ENCODE results near the gene C1QA. TPM values are rescaled to one million over a fixed set of nuclear protein-coding genes. Genes with fewer than 3 reads are reported as not detected.

Gene C1QA
- total and polyA plus RNA-seq, 2 donors: 153 to 192 TPM

- 79% methylated on average over 7 of the region's 7 CpGs for WGBS
- no peaks in the 10 kb centered on the region for H3K4me1 ChIP-seq (ENCODE audit: control insufficient read depth in 2 of 2, insufficient read depth in 2 of 2, low read length in 2 of 2)
- no peaks in the 10 kb centered on the region for H3K9me3 ChIP-seq (ENCODE audit: control insufficient read depth in 2 of 2, insufficient read depth in 1 of 2, low read length in 1 of 2)
- DNase-seq (ENCODE audit: low read depth in 6 of 9, low spot score in 9 of 9): no peak
- H3K27ac ChIP-seq (ENCODE audit: low read depth in 1 of 2, low read length in 1 of 2): no peak overlapping the region
- H3K4me3 ChIP-seq (ENCODE audit: low read length in 2 of 2): no peak overlapping the region
- peaks cover 0 to 30% of the 10 kb centered on the region in 2 donors for H3K27me3 ChIP-seq (ENCODE audit: control insufficient read depth in 2 of 2, insufficient read depth in 1 of 2, low read length in 1 of 2)
- H3K36me3 ChIP-seq (ENCODE audit: control insufficient read depth in 2 of 2, insufficient read depth in 2 of 2, low read length in 1 of 2): no peaks in the 10 kb centered on the region
Observed at GRCh38 chr1:22595108-22595507, 41.3 kb upstream of the C1QA start.

DNA sequence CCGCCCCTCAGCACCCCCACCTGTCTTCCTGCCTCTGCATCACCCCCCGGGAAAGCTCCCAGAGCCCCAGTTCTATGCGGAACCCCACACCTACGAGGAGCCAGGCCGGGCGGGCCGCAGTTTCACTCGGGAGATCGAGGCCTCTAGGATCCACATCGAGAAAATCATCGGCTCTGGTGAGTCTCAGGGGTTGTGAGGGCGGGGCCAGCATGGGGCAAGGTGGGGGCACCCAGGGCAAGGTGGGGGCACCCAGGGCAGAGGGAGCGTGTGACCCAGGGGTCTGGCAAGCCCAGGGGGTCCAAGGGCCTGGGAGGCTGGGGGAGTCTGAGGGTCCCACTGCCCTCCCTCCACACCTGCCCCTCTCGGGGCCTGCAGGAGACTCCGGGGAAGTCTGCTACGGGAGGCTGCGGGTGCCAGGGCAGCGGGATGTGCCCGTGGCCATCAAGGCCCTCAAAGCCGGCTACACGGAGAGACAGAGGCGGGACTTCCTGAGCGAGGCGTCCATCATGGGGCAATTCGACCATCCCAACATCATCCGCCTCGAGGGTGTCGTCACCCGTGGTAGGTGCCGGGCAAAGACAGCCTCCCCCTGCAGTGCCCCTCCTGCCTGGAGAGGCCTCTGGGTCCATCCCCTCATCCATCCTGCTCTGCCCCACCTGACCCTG, 39.0 kb upstream of the C1QA start:
- no peak overlapping the region for H3K27ac ChIP-seq (ENCODE audit: low read depth in 1 of 2, low read length in 1 of 2)
- H3K4me3 ChIP-seq (ENCODE audit: low read length in 2 of 2): no peak overlapping the region
- H3K27me3 ChIP-seq (ENCODE audit: control insufficient read depth in 2 of 2, insufficient read depth in 1 of 2, low read length in 1 of 2): peaks cover 0 to 23% of the 10 kb centered on the region in 2 donors
- WGBS: 87% methylated on average over 30 of the region's 30 CpGs
- no peaks in the 10 kb centered on the region for H3K36me3 ChIP-seq (ENCODE audit: control insufficient read depth in 2 of 2, insufficient read depth in 2 of 2, low read length in 1 of 2)
- no peaks in the 10 kb centered on the region for H3K4me1 ChIP-seq (ENCODE audit: control insufficient read depth in 2 of 2, insufficient read depth in 2 of 2, low read length in 2 of 2)
- DNase-seq (ENCODE audit: low read depth in 6 of 9, low spot score in 9 of 9): no peak
- no peaks in the 10 kb centered on the region for H3K9me3 ChIP-seq (ENCODE audit: control insufficient read depth in 2 of 2, insufficient read depth in 1 of 2, low read length in 1 of 2)

- Histone ChIP-seq H3K27me3 (ENCODE audit: control insufficient read depth in 2 of 2, insufficient read depth in 1 of 2, low read length in 1 of 2) (peaks cover 0 to 18% of the 10 kb centered on the region in 2 donors), H3K9me3 (ENCODE audit: control insufficient read depth in 2 of 2, insufficient read depth in 1 of 2, low read length in 1 of 2) (no peaks in the 10 kb centered on the region), H3K27ac (ENCODE audit: low read depth in 1 of 2, low read length in 1 of 2) (no peak overlapping the region), H3K4me1 (ENCODE audit: control insufficient read depth in 2 of 2, insufficient read depth in 2 of 2, low read length in 2 of 2) (no peaks in the 10 kb centered on the region), H3K36me3 (ENCODE audit: control insufficient read depth in 2 of 2, insufficient read depth in 2 of 2, low read length in 1 of 2) (no peaks in the 10 kb centered on the region), H3K4me3 (ENCODE audit: low read length in 2 of 2) (no peak overlapping the region)
- DNase-seq (ENCODE audit: low read depth in 6 of 9, low spot score in 9 of 9): no peak
- 92% methylated on average over 8 of the region's 8 CpGs for WGBS
Observed at GRCh38 chr1:22597996-22598395, 38.4 kb upstream of the C1QA start.

GRCh38 chr1:22598736-22599135, 37.7 kb upstream of the C1QA start:
- DNase-seq (ENCODE audit: low read depth in 6 of 9, low spot score in 9 of 9): no peak

DNA sequence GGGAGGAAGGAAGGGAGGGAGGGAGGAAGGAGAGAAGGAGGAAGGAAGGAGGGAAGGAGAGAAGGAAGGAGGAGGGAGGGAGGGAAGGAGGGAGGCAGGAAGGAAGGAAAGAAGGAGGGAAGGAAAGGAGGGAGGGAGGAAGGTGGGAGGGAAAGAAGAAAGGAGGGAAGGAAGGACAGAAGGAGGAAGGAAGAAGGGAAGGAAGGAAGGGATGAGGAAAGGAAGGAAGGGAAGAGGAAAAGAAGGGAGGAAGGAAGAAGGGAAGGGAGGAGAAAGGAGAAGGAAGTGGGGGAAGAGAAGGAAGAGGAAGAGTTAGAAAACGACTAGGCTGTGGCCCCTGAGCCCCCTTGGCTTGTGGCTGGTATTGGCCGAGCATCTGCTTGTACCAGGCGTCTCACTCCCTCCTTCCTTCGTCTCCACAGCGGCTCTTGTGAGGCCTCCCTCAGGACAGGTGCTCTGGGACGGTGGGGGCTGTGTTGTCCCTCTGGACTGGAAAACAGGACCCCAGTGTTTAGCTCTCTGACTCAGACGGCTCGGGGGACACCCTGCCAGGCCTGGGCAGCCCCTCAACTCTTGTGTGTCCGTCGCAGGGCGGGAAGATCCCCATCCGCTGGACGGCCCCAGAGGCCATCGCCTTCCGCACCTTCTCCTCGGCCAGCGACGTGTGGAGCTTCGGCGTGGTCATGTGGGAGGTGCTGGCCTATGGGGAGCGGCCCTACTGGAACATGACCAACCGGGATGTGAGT, 36.2 kb upstream of the C1QA start:
- no peak for DNase-seq (ENCODE audit: low read depth in 6 of 9, low spot score in 9 of 9)
- Histone ChIP-seq H3K27ac (ENCODE audit: low read depth in 1 of 2, low read length in 1 of 2) (no peak overlapping the region), H3K4me1 (ENCODE audit: control insufficient read depth in 2 of 2, insufficient read depth in 2 of 2, low read length in 2 of 2) (no peaks in the 10 kb centered on the region), H3K27me3 (ENCODE audit: control insufficient read depth in 2 of 2, insufficient read depth in 1 of 2, low read length in 1 of 2) (peaks cover 0 to 2% of the 10 kb centered on the region in 2 donors), H3K4me3 (ENCODE audit: low read length in 2 of 2) (no peak overlapping the region), H3K36me3 (ENCODE audit: control insufficient read depth in 2 of 2, insufficient read depth in 2 of 2, low read length in 1 of 2) (no peaks in the 10 kb centered on the region), H3K9me3 (ENCODE audit: control insufficient read depth in 2 of 2, insufficient read depth in 1 of 2, low read length in 1 of 2) (no peaks in the 10 kb centered on the region)
- WGBS: 78% methylated on average over 22 of the region's 22 CpGs

More at GRCh38 chr1:22598736-22599135, 37.7 kb upstream of the C1QA start:
- WGBS: 83% methylated on average over 24 of the region's 24 CpGs
- no peak overlapping the region for H3K27ac ChIP-seq (ENCODE audit: low read depth in 1 of 2, low read length in 1 of 2)
- no peak overlapping the region for H3K4me3 ChIP-seq (ENCODE audit: low read length in 2 of 2)
- no peaks in the 10 kb centered on the region for H3K36me3 ChIP-seq (ENCODE audit: control insufficient read depth in 2 of 2, insufficient read depth in 2 of 2, low read length in 1 of 2)
- peaks cover 0 to 13% of the 10 kb centered on the region in 2 donors for H3K27me3 ChIP-seq (ENCODE audit: control insufficient read depth in 2 of 2, insufficient read depth in 1 of 2, low read length in 1 of 2)
- no peaks in the 10 kb centered on the region for H3K9me3 ChIP-seq (ENCODE audit: control insufficient read depth in 2 of 2, insufficient read depth in 1 of 2, low read length in 1 of 2)
- no peaks in the 10 kb centered on the region for H3K4me1 ChIP-seq (ENCODE audit: control insufficient read depth in 2 of 2, insufficient read depth in 2 of 2, low read length in 2 of 2)

DNA sequence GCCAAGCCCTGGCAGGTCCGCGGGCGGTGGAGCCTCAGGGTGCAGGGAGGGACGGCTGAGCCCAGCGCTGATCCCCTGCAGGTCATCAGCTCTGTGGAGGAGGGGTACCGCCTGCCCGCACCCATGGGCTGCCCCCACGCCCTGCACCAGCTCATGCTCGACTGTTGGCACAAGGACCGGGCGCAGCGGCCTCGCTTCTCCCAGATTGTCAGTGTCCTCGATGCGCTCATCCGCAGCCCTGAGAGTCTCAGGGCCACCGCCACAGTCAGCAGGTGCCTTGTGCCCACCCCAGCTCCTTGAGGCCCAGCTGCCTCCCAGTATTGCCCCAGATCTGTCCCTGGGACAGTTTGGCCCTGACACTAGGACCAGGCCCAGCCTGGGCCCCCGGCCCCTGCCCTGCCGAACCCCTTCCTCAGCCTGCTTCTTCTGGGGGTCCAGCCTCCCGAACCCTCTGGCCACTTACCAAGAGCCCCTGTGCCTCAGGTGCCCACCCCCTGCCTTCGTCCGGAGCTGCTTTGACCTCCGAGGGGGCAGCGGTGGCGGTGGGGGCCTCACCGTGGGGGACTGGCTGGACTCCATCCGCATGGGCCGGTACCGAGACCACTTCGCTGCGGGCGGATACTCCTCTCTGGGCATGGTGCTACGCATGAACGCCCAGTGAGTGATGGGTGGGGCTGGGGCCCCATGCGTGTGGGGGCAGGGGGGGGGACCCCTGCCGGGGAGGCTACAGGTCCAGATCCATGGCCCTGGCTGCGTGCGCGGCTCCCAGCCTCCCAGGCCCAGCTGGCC, 35.4 kb upstream of the C1QA start:
- Histone ChIP-seq H3K9me3 (ENCODE audit: control insufficient read depth in 2 of 2, insufficient read depth in 1 of 2, low read length in 1 of 2) (no peaks in the 10 kb centered on the region), H3K27ac (ENCODE audit: low read depth in 1 of 2, low read length in 1 of 2) (no peak overlapping the region), H3K4me1 (ENCODE audit: control insufficient read depth in 2 of 2, insufficient read depth in 2 of 2, low read length in 2 of 2) (no peaks in the 10 kb centered on the region), H3K27me3 (ENCODE audit: control insufficient read depth in 2 of 2, insufficient read depth in 1 of 2, low read length in 1 of 2) (peaks cover 0 to 2% of the 10 kb centered on the region in 2 donors), H3K4me3 (ENCODE audit: low read length in 2 of 2) (no peak overlapping the region), H3K36me3 (ENCODE audit: control insufficient read depth in 2 of 2, insufficient read depth in 2 of 2, low read length in 1 of 2) (no peaks in the 10 kb centered on the region)
- WGBS: 91% methylated on average over 39 of the region's 39 CpGs
- no peak for DNase-seq (ENCODE audit: low read depth in 6 of 9, low spot score in 9 of 9)

DNA sequence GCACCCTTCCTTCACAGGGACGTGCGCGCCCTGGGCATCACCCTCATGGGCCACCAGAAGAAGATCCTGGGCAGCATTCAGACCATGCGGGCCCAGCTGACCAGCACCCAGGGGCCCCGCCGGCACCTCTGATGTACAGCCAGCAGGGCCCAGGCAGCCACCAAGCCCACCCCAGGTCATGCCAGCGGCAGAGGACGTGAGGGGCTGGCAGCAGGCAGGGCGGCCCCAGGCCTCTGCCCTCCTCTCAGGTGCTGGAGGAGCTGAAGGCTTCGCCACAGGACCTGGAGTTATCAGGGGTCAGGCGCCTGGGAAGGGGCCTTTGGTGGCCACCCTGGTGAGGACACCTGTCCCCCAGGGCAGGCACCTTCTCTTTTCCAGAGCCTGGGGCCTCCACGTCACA, 34.8 kb upstream of the C1QA start:
- H3K4me3 ChIP-seq (ENCODE audit: low read length in 2 of 2): no peak overlapping the region
- no peaks in the 10 kb centered on the region for H3K4me1 ChIP-seq (ENCODE audit: control insufficient read depth in 2 of 2, insufficient read depth in 2 of 2, low read length in 2 of 2)
- H3K27me3 ChIP-seq (ENCODE audit: control insufficient read depth in 2 of 2, insufficient read depth in 1 of 2, low read length in 1 of 2): peaks cover 0 to 4% of the 10 kb centered on the region in 2 donors
- no peaks in the 10 kb centered on the region for H3K36me3 ChIP-seq (ENCODE audit: control insufficient read depth in 2 of 2, insufficient read depth in 2 of 2, low read length in 1 of 2)
- no peaks in the 10 kb centered on the region for H3K9me3 ChIP-seq (ENCODE audit: control insufficient read depth in 2 of 2, insufficient read depth in 1 of 2, low read length in 1 of 2)
- no peak overlapping the region for H3K27ac ChIP-seq (ENCODE audit: low read depth in 1 of 2, low read length in 1 of 2)
- WGBS: 96% methylated on average over 12 of the region's 12 CpGs
- no peak for DNase-seq (ENCODE audit: low read depth in 6 of 9, low spot score in 9 of 9)

GRCh38 chr1:22602060-22602740, 34.2 kb upstream of the C1QA start:
- WGBS: 91% methylated on average over 18 of the region's 18 CpGs
- Histone ChIP-seq H3K9me3 (ENCODE audit: control insufficient read depth in 2 of 2, insufficient read depth in 1 of 2, low read length in 1 of 2) (no peaks in the 10 kb centered on the region), H3K27ac (ENCODE audit: low read depth in 1 of 2, low read length in 1 of 2) (no peak overlapping the region), H3K4me3 (ENCODE audit: low read length in 2 of 2) (no peak overlapping the region), H3K27me3 (ENCODE audit: control insufficient read depth in 2 of 2, insufficient read depth in 1 of 2, low read length in 1 of 2) (peaks cover 0 to 4% of the 10 kb centered on the region in 2 donors), H3K4me1 (ENCODE audit: control insufficient read depth in 2 of 2, insufficient read depth in 2 of 2, low read length in 2 of 2) (no peaks in the 10 kb centered on the region), H3K36me3 (ENCODE audit: control insufficient read depth in 2 of 2, insufficient read depth in 2 of 2, low read length in 1 of 2) (no peaks in the 10 kb centered on the region)
- no peak for DNase-seq (ENCODE audit: low read depth in 6 of 9, low spot score in 9 of 9)
